GM21786 (cell line): ENCODE data around the gene NES.

Experiments used
- ATAC-seq: cut with Tn5 transposase; IDR thresholded peaks from one replicate; pipeline ENCODE4 v1.9.1; 2021; ENCODE audit not compliant: unreplicated experiment

NES gene

GRCh38 chr1:156626079-156626438 is 51.1 kb downstream of the NES start:
- ATAC-seq: no peak

GRCh38 chr1:156625436-156626078 is 51.6 kb downstream of the NES start:
- no peak for ATAC-seq

- ATAC-seq: no peak
Measured at GRCh38 chr1:156624814-156625435, 52.3 kb downstream of the NES start.

GRCh38 chr1:156623946-156624813 is 53.0 kb downstream of the NES start:
- no peak for ATAC-seq

- no peak for ATAC-seq
Measured at GRCh38 chr1:156622581-156623297, 54.5 kb downstream of the NES start.

GRCh38 chr1:156619582-156619955 is 57.6 kb downstream of the NES start:
- ATAC-seq: no peak

GRCh38 chr1:156618853-156619581 is 58.2 kb downstream of the NES start, which contains the start of gene HAPLN2:
TSS of gene HAPLN2 (plus strand) at chr1:156619415. CDS start at chr1:156623491, 4,076 bp downstream.
- no peak for ATAC-seq
